HCT116 (cell line): ENCODE measurements around the gene IFNLR1.

Experiments
- CEBPB ChIP-seq: IDR thresholded peaks from 2 replicates; pipeline ENCODE4 v1.6.1; 2012; ENCODE audit warnings: low read depth
- EZH2 ChIP-seq: fragments of 200-600 bp; sonication (generic); IDR thresholded peaks from 2 replicates; pipeline ENCODE4 v1.6.1; 2017; ENCODE audit warnings: antibody characterized with exemption, mixed run types
- JUND ChIP-seq: IDR thresholded peaks from 2 replicates; pipeline ENCODE4 v1.6.1; 2012
- POLR2A ChIP-seq: IDR thresholded peaks from 2 replicates; pipeline ENCODE4 v1.7.0; 2011; ENCODE audit warnings: borderline replicate concordance; ENCODE audit not compliant: insufficient read depth, insufficient read length; ENCODE audit errors: extremely low read depth
- POLR2AphosphoS5 ChIP-seq: IDR thresholded peaks from 2 replicates; pipeline ENCODE4 v1.6.1; 2011; ENCODE audit warnings: mild to moderate bottlenecking, low read depth, low read length, moderate library complexity
- RAD21 ChIP-seq: IDR thresholded peaks from 2 replicates; pipeline ENCODE4 v1.6.1; 2012; ENCODE audit warnings: low read depth, mild to moderate bottlenecking
- YY1 ChIP-seq: IDR thresholded peaks from 2 replicates; pipeline ENCODE4 v1.6.1; 2011; ENCODE audit warnings: low read length, low read depth, moderate library complexity, mild to moderate bottlenecking; ENCODE audit not compliant: insufficient replicate concordance; ENCODE audit errors: extremely low read depth
- ZNF274 ChIP-seq: fragments of 200-500 bp; sonication (Bioruptor generic); IDR thresholded peaks from 2 replicates; pipeline ENCODE4 v1.6.1; 2014; ENCODE audit warnings: mild to moderate bottlenecking, low read depth, low read length, inconsistent platforms
- TF ChIP-seq, protein P1 (sequence below), 3 experiments: fragments of 200-600 bp in 1 of 3; sonication (generic) in 1 of 3; IDR thresholded peaks in 2 of 3; conservative IDR thresholded peaks in 1 of 3; 2 replicates each; pipeline ENCODE4 v1.5.1; 2012 to 2017; ENCODE audit warnings: low read depth in 2 of 3, low read length in 2 of 3, antibody characterized with exemption in 1 of 3, borderline replicate concordance in 1 of 3, control low read depth in 1 of 3, mild to moderate bottlenecking in 1 of 3, mixed read lengths in 1 of 3, mixed run types in 1 of 3, moderate library complexity in 1 of 3; ENCODE audit not compliant: insufficient read depth in 1 of 3

- TF ChIP-seq, protein P1, sequence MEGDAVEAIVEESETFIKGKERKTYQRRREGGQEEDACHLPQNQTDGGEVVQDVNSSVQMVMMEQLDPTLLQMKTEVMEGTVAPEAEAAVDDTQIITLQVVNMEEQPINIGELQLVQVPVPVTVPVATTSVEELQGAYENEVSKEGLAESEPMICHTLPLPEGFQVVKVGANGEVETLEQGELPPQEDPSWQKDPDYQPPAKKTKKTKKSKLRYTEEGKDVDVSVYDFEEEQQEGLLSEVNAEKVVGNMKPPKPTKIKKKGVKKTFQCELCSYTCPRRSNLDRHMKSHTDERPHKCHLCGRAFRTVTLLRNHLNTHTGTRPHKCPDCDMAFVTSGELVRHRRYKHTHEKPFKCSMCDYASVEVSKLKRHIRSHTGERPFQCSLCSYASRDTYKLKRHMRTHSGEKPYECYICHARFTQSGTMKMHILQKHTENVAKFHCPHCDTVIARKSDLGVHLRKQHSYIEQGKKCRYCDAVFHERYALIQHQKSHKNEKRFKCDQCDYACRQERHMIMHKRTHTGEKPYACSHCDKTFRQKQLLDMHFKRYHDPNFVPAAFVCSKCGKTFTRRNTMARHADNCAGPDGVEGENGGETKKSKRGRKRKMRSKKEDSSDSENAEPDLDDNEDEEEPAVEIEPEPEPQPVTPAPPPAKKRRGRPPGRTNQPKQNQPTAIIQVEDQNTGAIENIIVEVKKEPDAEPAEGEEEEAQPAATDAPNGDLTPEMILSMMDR (IDR thresholded peaks at IDR 0.05 in 2 of 3, conservative IDR thresholded peaks at IDR 0.05 in 1 of 3; ENCODE audit: borderline replicate concordance in 1 of 3, insufficient read depth in 1 of 3, low read depth in 2 of 3, low read length in 2 of 3), result no peak
- no peak for TF ChIP-seq POLR2A
- no peak for TF ChIP-seq CEBPB
- no peak for TF ChIP-seq EZH2
- TF ChIP-seq YY1, result no peak
- TF ChIP-seq POLR2AphosphoS5, result no peak
- no peak for TF ChIP-seq RAD21
- no peak for TF ChIP-seq JUND
- no peak for TF ChIP-seq ZNF274
Observed at GRCh38 chr1:24110642-24111261, 76.3 kb downstream of the IFNLR1 start.
